OCI-LY3 (cell line): Measurements from ENCODE around the gene YY1.

Source experiments
- CTCF ChIP-seq: fragments of 200-600, 300-600 bp; sonication (generic); IDR thresholded peaks from 2 replicates; pipeline ENCODE4 v1.5.1; 2014; ENCODE audit warnings: antibody characterized with exemption, low read length, low read depth
- EZH2phosphoT487 ChIP-seq: fragments of 200-600 bp; shearing (Covaris generic); IDR thresholded peaks from 2 replicates; pipeline ENCODE4 v1.6.1; 2018; ENCODE audit warnings: antibody characterized with exemption, mixed run types, low read depth

DNA sequence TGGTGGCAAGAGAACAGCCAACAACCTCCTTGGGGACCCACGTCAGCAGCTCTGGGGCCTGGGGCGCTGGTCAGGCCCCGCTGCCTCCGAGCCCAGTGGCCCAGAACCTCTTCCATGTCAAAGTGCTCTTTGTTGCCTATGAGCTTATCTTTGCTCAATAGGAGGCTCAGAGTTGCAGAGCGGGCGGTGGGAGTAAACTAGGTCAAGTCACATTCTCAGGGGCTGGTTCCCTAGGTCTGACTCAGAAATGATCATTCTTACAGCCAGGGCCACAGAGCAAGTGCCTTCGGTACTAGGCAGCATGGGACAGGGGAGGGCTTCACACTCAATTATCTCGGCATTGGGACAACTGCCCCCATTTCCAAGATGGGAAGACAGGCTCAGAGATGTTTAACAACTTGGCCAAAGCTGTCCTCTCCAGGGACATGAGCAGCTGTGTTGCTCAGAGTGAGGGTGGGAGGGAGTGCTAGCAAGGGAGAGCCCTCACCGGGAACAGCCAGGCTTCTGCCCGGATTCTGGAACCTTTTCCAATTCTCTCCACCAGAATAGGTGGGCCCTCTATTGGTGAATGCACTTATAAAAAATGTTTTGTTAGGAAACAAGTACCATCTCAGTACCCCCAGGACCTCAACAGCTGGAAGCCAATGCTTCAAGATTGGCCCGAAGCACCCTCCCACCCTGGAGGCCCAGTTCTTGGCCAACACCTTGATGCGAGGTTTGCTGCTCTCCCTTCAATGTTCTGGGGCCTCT is 55.4 kb downstream of the YY1 start:
- TF ChIP-seq CTCF (no peak), EZH2phosphoT487 (no peak)
